GM13976 (cell line): ENCODE measurements around the gene MAPK8IP2.
"Not testable (repeated sequence)": the region's sequence is repeated elsewhere in the genome, so short reads cannot be mapped to it uniquely, and the experiment has no call there.

ENCODE experiments used
- DNase-seq: peaks from one replicate; pipeline ENCODE4 v3.0.0; 2012; ENCODE audit warnings: low spot score
- in situ Hi-C: fragments of 300-500 bp; cut with MboI; formaldehyde crosslinking; loops from one replicate; pipeline ENCODE4 v1.12.0; 2022; ENCODE audit warnings: low sequenced_read_pairs, mixed read lengths, inconsistent platforms; ENCODE audit not compliant: unreplicated experiment
- TF ChIP-seq, protein P1 (sequence below): IDR thresholded peaks from 2 replicates; pipeline ENCODE4 v1.5.1; 2012; ENCODE audit warnings: borderline replicate concordance, mild to moderate bottlenecking; ENCODE audit not compliant: insufficient read depth; ENCODE audit errors: extremely low read depth, missing control alignments, control extremely low read depth

Gene MAPK8IP2

GRCh38 chr22:50656122-50657070, 55.8 kb downstream of the MAPK8IP2 start:
- DNase-seq: no peak
- TF ChIP-seq, protein P1, sequence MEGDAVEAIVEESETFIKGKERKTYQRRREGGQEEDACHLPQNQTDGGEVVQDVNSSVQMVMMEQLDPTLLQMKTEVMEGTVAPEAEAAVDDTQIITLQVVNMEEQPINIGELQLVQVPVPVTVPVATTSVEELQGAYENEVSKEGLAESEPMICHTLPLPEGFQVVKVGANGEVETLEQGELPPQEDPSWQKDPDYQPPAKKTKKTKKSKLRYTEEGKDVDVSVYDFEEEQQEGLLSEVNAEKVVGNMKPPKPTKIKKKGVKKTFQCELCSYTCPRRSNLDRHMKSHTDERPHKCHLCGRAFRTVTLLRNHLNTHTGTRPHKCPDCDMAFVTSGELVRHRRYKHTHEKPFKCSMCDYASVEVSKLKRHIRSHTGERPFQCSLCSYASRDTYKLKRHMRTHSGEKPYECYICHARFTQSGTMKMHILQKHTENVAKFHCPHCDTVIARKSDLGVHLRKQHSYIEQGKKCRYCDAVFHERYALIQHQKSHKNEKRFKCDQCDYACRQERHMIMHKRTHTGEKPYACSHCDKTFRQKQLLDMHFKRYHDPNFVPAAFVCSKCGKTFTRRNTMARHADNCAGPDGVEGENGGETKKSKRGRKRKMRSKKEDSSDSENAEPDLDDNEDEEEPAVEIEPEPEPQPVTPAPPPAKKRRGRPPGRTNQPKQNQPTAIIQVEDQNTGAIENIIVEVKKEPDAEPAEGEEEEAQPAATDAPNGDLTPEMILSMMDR: no peak
- in situ Hi-C loops: no loop called here

DNA sequence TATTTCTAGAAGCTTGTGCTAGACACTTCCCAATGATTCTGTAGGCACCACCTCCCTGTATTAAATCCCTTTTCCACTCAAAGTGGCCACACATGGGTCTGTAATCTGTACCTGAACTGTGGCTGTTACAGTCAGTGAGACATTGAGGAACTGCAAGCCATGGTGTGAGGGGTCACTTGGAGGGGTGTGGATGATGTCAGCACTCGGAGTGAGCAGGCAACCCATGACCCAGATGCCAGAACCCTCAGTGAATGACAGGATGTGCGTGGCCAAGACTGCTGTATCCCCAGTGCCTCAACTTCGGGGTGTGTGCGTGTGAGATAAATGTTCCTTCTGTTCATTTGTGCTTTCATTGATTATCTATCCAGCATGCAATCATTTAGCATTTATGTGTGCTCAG, 57.3 kb downstream of the MAPK8IP2 start:
- TF ChIP-seq, protein P1: no peak
- in situ Hi-C loops: no loop called here
- no peak for DNase-seq

DNA sequence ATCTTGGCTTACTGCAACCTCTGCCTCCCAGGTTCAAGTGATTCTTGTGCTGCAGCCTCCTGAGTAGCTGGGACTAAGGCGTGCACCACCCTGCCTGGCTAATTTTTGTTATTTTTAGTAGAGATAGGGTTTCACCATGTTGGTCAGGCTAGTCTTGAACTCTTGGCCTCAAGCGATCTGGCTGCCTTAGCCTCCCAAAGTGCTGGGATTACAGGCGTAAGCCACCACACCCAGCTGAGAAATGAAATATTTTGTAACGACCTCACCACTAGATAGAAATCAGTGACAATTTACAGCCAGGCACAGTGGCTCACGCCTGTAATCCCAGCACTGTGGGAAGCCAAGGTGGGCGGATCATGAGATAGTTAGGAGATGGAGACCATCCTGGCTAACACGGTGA, 59.1 kb downstream of the MAPK8IP2 start:
- DNase-seq, in situ Hi-C loops: not testable (repeated sequence)

GRCh38 chr22:50660306-50660705, 59.7 kb downstream of the MAPK8IP2 start:
- in situ Hi-C loops: no loop called here
- TF ChIP-seq, protein P1: no peak
- DNase-seq: no peak
